ENCODE data around the gene MMP14.
"Not testable (repeated sequence)": the region's sequence is repeated elsewhere in the genome, so short reads cannot be mapped to it uniquely, and the experiment has no call there.

The MMP14 gene

DNA sequence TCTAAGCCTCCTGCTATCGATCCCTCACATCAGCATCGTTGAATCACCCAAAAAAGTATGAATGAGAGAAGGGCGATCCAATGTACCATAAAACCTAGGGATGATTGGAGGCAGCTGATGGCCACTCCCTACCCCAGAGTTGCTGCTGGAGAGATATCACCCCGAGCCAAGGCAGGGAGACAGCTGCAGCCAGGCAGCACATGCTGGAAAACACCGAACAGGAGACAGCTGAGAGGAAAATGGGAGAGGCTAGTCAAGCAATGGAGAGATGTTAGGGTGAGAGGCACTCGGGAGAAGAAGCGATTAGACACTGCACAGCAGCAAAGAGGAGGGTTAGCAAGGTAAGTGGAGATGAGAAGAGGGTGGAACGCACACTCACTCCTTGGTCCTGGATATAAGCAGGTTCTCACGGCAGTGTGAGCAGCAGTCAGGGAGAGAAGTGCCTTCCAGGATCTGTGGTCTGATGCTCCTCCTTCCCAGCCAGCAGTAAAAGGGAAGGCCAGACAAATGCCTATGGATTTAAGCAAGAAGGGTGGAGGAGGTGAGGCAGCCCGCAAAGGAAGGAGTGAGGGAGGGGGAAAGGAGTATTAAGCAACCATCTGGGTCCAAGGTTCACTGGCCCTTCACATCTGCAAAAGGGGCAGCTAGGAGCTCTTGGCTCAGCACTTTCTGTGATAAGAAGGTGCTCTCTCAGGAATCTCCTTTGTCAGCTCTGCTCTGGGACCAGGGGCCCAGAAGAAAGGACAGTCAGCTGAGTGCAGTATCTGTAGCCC lies 21.3 kb upstream of the MMP14 start, which contains the start of gene SLC7A7:
Gene SLC7A7, minus strand, starts transcription at position 495 of the 773 bp plus-strand sequence. CDS start 2,037 bp downstream, outside the sequence.
- DNase-seq = no peak

DNA sequence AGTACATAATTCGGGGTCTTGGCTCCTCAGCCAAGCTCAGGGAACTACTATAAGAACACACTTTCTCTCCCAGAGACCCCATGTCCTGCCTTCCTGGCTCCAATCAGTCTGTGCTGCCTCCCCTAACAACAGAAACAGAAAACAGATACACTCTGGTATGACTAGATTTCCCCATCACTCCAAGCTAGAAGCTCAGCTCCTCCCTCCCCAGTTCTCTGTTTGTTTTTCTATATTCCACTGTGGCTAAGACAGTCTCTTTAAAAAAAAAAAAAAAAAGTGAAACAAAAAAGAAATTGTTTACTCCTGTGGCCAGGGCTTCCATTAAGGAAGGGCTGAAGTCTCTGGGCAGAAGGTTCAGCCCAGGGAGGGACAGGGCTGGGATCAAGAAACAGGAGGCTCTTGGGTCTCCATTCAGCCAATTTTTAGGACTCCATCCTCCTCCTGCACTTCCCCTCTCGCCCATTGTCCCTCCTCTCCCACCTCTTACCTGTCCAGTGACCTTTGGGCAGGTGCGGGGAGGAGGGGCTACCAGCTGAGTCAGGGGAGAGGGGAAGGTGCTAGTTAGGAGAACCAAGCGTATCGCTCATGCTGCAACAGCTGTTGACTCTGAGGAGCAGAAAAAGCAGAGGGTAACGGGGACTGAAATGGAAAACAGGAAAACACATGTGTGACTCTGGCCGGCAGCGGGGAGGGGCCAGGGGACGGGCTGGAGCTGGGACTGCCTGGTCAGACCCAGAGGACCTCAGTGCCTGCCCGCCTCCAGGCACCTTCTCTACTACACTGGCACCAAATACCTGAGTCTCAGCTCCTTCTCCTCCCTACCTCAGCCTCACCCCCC lies 17.0 kb upstream of the MMP14 start:
- peak; percentile 23 for DNase-seq

DNA sequence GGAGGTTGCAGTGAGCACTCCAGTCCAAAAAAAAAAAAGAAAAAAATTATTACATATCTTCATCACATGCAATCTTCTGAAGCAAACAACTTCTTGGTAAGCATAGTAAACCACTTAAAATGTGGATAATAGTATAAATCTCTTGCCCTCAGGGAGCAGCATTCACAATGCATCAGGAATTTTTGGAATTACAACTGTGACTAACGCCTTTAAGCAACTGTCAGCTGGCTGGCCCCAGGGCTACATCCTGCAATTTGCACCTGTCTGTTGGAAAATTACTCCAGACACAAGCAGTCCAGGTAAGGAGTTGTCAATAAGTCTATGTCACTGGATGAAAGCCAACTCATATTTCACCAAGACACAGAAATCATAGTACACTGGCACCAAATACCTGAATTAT lies 15.7 kb upstream of the MMP14 start:
- no peak for DNase-seq

DNA sequence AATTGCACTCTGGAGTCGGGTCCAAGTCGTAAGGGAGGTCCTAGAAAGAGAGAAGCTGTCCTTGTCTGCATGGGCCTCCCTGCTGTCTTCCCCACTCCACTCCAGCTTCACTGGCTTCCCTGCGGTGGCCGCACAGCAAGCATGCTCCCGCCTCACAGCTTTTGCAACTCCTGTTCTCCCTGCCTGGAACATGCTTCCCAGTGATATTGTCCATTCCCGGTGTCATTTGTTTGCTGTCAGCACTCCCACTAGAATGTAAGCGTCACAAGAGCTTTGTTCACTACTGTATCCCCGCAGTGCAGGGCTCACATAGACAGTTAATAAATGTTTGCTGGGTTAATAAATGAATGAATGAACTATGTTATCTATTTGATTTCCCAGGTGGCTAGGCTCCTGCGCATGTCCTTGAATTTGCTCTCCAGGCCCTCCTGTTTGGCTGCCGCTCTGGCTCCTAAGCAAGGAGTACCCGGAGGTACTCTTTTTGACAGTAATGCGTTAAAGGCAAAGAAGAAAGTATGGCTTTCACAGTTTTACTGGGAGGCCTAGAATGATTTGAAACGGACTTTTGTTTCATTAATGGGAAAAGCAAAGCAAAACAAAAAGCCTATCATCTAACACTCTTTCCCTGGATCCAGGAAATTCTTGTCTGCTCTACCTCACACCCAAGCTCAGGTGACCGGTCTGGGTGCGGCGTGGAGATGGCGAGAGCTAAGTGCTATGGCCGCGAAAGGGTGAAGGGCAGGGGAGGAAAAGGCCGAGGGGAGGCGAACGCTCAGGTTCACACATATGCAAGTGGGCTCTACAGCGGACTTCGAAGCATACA lies 15.0 kb upstream of the MMP14 start:
- no peak for DNase-seq

DNA sequence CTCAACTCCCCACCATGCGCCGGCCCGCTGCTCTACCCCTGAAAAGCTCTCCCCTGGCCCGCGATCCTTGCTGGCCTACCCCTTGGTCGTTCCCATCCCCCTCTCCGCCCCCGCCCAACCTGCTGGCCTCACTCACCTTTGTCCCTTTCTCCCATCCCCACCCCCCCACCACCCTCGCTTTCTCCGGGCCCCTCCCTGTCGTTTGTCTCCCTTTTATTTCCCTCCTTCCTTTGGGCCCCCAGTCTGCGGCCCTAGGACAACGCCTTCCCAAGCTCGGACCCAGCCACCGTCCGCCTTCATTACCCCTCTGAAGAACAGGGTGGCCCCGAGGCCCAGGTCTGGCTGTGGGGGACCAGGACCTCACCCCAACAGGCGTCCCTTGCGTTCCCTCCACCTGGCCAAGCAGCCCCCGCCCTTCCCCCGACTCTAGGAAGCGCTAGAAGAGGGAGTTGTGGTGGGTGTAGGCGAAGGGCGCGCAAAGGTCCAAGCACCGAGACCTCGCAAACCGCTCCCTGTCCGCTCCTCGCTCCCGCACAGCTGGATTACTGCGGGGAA lies 14.3 kb upstream of the MMP14 start:
- DNase-seq = no peak

DNA sequence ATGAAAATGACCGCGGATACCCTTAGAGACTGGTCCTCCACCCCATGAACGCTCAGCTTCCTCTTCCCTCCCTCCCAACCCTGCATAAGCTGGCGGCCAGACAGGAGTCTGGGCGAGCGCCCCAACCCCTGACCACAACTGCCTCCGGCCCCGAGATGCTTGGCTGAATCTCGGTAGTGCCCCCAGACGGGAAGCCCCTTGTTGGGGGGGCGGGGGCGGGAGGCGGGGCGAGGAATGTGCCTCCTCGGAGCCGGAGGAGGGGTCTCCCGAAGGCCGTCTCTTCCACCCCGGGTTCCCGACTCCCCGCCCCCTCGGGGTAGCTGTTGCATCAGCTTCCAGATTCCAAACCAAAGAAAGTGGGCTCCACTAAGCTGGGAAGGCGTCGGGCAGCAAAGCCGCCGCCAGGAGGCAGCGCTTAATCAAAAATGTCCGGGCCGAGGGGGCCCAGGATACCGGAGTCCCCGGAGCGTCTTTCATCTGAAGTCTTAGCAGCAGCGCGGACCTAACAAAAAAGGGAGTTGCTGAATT lies 13.8 kb upstream of the MMP14 start:
- peak; percentile 74 for DNase-seq

DNA sequence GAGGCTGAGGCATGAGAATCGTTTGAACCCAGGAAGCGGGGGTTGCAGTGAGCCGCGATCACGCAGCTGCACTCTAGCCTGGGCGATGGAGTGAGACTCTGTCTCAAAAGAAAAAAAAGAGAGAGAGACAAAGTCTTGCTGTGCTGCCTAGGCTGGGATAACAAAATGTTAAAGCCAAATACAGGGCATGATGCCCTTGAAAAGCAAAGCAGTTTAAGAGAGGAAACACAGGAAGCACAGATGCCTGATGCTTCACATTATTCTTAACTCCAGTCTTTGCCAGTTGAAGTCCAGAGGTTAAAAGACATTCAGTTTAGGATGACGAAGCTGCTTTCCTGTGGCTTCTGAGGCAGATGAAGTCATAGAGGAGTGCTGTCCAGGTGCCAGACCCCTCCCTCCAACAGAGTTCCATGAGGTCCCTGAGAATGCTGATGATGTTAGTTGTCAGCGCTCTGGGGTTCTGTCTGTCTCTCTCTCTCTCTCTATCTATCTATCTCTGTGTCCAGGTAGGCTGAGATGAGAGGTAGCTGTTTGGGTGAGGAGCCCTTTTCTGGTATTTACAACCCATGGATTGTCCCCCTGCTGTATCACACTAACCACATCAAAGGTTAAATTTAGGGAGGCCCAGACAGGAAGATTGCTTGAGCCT lies 11.6 kb upstream of the MMP14 start:
- DNase-seq = no peak

DNA sequence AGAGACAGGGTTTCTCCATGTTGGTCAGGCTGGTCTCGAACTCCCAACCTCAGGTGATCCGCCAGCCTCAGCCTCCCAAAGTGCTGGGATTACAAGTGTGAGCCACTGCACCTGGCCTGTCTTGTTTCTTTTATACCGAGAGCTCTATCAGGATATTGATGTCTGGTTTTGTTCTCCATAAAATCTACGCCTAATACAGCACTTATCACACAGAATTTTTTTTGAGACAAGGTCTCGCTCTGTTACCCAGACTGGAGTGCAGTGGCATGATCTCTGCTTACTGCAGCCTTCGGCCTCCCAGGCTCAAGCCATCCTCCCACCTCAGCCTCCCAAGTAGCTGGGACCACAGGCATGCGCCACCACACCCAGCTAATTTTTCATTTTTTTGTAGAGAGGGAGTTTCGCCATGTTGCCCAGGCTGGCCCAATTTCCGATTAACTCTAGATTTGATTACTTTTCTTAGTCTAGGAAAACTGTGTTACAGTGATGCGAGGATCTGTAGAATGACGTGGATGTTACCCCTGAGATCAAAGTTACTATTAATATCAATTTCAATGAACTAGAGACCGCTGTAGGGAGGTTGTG lies 7.2 kb upstream of the MMP14 start:
- DNase-seq = not testable (repeated sequence)

DNA sequence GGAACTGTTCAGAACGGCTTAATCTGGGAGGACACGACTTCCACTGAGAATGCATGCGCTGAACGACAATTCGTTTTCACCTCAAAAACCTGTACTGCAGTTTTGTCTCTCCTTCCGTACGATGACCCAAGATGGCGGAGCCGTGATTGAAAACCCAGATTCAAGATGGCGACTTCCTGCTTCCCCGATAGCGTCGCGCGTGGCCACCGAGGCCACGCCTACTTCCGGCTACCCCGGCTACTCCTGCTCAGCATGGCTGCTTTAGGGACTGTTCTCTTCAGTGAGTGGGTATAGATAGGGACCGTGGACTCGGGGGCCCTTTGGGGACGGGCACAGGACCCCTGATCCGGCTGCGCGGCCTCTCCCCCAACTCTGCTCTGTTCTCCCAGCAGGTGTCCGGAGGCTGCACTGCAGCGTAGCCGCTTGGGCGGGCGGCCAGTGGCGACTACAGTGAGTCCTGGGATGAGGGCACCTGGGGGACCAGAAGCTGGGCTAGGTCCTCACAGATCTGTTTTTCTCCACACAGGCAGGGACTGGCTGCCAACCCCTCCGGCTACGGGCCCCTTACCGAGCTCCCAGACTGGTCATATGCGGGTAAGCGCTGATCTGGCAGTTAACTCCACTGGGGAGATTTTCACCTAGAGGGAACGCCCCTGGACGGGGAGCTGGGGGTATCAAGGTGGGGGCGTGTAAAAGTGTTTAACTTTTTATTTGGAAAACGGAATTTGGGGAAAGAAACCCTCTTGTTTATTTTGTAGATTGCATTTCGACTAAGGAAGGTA lies 6.5 kb upstream of the MMP14 start, which contains the start of gene MRPL52:
Gene MRPL52, plus strand, starts transcription at position 227 of the 782 bp plus-strand sequence. Its CDS starts 26 bp downstream, at position 253.
- DNase-seq = peak; percentile 95

DNA sequence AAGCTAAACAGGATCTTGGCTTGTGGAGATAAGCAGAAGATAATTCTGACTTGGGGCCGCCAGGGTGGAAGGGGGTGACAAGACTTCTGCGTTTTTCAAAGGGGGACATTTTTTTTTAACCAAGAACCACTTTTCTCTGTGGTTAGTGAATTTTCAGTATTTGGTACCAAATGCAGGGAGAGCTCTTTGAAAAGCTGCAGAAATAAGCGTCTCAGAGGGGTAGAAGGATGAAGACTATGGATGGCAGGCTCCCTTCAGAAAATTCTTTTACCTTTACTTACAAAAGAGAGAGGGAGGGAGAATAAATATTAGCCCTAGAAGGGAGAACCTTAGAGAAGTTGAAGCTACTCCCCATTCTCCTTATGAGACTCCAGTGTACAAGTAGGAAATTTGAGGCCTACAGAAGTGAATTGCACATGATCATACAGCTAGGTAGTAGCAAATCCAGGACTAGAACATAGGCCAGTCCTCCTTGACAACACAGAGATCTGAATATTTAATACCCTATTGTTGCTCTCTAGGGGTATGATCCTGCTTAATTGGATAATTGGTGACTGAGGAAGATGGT lies 5.9 kb upstream of the MMP14 start:
- no peak for DNase-seq

DNA sequence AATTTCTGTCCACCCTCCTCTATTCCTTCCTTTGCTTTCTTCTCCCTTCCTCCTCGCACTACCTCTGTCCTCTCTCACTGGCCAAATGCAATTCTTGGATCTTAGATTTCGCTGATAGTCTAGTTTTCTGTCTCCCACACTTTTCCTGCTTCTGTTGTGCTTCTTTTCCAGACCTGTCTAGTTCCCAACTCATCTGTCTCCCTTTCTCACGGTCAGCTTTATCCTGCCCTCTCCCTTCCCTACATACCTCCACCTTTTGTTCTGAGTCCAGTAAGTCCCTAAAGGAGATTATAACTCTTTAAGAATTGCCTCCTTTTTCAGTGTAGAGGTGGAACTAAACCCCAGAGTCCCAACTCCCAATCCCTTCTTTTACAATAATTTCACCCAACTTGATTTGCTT lies 880 bp upstream of the MMP14 start:
- no peak for DNase-seq

DNA sequence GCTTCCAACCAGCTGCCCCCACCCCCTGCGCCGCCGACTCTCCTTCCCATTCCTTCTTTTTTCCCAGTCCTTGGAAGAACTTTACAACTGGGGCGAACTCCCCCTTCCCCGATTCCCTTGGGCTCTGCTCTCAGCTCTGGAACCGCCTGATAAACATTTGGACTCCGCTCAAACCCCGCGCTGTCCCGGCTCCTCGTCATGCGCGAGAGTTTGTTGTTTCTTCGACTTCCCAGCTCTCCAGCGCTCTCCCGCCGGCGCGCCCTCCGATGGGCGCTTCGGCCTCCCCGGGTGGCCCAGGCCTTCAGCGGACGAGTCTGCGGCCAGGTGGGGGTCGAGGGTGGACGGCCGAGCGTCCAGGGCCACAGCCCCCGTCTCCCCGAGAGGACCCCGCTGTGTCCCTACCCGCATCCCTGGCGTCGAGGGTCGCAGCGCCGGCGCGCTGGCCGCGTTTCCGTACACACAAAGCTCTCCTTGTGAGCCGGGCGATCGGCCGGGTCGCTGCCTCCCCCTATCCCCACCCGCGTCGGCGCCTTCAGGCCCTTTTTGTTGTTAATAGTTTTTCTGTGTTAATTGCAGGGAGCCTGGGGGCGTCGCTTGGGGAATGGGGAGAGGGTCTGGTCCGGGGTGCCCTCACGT lies 847 bp downstream of the MMP14 start:
- no peak for DNase-seq

DNA sequence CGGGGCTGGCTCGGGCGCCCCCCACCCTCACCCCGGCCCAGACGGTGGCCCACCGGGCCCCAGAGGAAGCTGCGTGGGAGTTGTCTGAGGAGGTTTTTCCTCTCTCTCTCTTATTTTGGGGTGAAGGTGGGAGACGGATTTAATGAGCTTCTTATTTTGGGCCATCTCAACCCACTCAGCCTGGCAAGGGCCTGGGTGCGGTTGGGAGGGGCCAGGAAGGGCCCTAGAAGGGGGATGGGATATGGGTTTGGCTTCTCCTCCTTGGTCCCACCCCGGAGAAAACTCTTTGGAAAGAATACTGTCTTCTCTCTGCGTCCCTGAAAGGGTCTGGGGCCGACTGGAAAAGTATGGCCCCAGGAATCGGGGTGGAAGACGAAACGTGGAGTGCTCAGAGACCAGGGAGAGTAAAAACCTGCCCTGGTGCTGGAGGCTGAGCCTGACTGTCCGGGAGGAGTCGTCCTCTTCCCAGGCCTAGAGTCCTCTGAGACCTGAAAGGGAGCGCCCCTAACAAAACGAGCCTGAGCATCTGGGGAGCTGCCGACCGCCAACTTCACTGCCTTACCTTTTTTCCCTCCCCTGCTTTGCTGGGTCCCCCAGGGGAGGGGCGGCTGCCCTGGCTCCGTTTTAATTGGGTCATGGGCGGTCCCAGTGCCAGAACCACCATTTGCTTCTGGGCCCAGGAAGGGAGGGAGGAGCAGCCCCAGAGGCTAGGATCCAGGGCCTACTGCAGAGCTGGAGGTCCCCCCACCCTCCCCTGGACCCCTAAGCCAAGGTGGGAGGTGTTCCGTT lies 1.6 kb downstream of the MMP14 start:
- no peak for DNase-seq

DNA sequence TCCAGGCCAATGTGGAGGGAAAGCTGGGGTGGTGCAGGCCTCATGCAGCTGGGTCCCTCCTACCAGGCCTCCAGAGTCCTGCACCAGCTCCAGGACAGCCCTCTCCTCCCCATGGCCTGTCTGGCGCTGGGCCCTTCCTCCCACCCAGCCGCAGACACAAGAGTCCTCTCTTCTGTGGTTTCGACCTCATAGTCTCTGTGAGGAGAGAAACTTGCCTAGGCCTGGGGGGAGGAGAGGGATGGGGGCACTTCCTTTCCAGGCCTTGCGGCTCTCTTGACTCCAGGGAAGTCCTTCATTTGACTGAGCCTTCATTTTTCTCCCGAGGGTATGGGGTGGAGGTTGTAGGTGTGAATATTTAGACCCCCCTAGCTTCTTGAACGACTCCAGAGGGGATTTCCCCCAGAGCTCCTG lies 2.3 kb downstream of the MMP14 start:
- no peak for DNase-seq

DNA sequence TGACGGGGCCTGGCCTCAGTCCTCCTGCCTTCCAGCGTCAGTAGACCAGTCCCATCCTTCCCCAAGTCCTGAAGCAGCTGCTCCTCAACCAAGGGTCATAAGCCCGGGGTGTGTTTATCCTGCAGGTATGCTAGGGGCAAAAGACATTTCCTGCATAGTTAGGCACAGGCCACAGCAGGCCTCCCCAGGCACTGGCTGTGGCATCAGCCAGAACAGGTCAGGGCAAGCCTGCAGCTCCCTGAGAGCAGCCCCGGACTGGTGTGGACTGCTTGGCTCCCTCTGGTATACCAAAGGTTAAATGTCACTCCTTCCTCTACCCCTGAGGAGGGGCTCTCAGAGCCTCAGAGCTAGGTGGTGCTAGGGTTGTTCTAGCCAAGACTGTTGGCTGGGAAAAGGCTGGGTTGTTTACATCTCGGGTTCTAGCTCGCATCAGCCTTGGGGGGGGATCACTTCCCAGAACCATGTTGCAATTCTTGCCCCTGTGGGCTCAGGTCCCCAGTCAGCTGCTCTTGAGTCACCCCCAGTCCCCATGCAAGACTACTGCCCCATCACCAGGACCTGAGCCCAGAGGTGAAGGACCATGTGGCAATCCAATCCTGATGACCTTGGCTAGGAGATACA lies 2.9 kb downstream of the MMP14 start:
- DNase-seq = no peak

DNA sequence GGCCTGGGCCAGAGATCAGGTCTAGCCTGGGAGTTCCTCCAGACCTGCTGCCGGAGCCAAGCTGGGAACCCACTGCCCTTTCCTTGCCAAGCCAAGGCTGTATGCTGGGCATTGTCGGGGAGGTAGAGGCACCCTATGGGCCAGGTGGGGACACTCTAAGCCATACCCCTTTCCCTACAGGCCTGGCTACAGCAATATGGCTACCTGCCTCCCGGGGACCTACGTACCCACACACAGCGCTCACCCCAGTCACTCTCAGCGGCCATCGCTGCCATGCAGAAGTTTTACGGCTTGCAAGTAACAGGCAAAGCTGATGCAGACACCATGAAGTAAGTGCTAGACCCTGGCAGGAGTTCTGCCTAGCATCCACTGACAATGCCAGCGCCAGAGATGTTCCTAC lies 4.9 kb downstream of the MMP14 start:
- no peak for DNase-seq

DNA sequence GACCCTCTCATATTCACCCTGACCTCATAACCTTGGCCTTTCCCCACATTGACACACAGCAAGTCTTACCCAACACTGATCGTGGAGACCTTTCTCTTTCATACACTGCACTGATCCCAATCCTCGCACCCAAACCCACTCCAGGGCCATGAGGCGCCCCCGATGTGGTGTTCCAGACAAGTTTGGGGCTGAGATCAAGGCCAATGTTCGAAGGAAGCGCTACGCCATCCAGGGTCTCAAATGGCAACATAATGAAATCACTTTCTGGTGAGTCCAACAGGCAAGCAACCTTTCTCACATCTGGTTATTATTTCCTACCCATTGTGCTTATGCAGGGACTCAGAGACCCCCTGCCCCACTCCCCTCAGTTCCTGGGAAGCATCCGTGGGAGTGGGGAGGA lies 5.4 kb downstream of the MMP14 start:
- DNase-seq = no peak

All from activated CD4-positive, alpha-beta T cell treated with anti-CD3 and anti-CD28 coated beads, Interleukin-10, Interleukin-2, amounts not matched to agents 100 ng/mL and 50 ng/mL, durations not matched to agents 16 hours and 8 hours (primary cell).